Kidney tubule cell (primary cell): ENCODE measurements around the gene ANTXR2.
A peak's percentile ranks its signal among the peaks of the same experiment; 100 is the strongest.
"Not testable (repeated sequence)": the region's sequence is repeated elsewhere in the genome, so short reads cannot be mapped to it uniquely, and the experiment has no call there.

ENCODE experiments used
- DNase-seq: peaks from one replicate; pipeline ENCODE4 v3.0.0-alpha.2; 2018; ENCODE audit warnings: low spot score

Gene ANTXR2

GRCh38 chr4:80017125-80017854, 55.7 kb downstream of the ANTXR2 start:
- DNase-seq, result peak; percentile 90

- DNase-seq, result peak; percentile 14
These were observed 56.5 kb downstream of the ANTXR2 start for GRCh38 chr4:80016506-80016905.

GRCh38 chr4:80015407-80016189, 57.4 kb downstream of the ANTXR2 start:
- DNase-seq, result no peak

GRCh38 chr4:80014531-80014930, 58.5 kb downstream of the ANTXR2 start:
- DNase-seq, result no peak

- no peak for DNase-seq
These were observed 60.7 kb downstream of the ANTXR2 start for GRCh38 chr4:80012291-80012690.

GRCh38 chr4:80011636-80012236, 61.3 kb downstream of the ANTXR2 start:
- DNase-seq, result no peak

GRCh38 chr4:80010316-80010715, 62.7 kb downstream of the ANTXR2 start:
- no peak for DNase-seq

- DNase-seq, result no peak
These were observed 63.2 kb downstream of the ANTXR2 start for GRCh38 chr4:80009806-80010205.

GRCh38 chr4:80008971-80009370, 64.1 kb downstream of the ANTXR2 start:
- no peak for DNase-seq

GRCh38 chr4:80008351-80008750, 64.7 kb downstream of the ANTXR2 start:
- DNase-seq, result no peak

GRCh38 chr4:80007745-80008149, 65.3 kb downstream of the ANTXR2 start:
- no peak for DNase-seq

GRCh38 chr4:80006935-80007744, 65.9 kb downstream of the ANTXR2 start:
- DNase-seq, result no peak

GRCh38 chr4:80005863-80006262, 67.2 kb downstream of the ANTXR2 start:
- DNase-seq, result peak; percentile 78

- no peak for DNase-seq
These were observed 68.7 kb downstream of the ANTXR2 start for GRCh38 chr4:80004319-80004718.

GRCh38 chr4:80002559-80002958, 70.5 kb downstream of the ANTXR2 start:
- not testable (repeated sequence) for DNase-seq

GRCh38 chr4:79999048-79999447, 74.0 kb downstream of the ANTXR2 start:
- not testable (repeated sequence) for DNase-seq

GRCh38 chr4:79998201-79998600, 74.8 kb downstream of the ANTXR2 start:
- DNase-seq, result no peak

GRCh38 chr4:79996851-79997250, 76.2 kb downstream of the ANTXR2 start:
- no peak for DNase-seq

GRCh38 chr4:79993476-79993875, 79.6 kb downstream of the ANTXR2 start:
- no peak for DNase-seq

- no peak for DNase-seq
These were observed 81.4 kb downstream of the ANTXR2 start for GRCh38 chr4:79991601-79992000.

- DNase-seq, result not testable (repeated sequence)
These were observed 81.9 kb downstream of the ANTXR2 start for GRCh38 chr4:79991100-79991499.

GRCh38 chr4:79987401-79987800, 85.6 kb downstream of the ANTXR2 start:
- DNase-seq, result no peak
